Tibial nerve (tissue), 4 donors: ENCODE measurements around the gene SMAD2. TPM values are rescaled to one million over a fixed set of nuclear protein-coding genes. Genes with fewer than 3 reads are reported as not detected.
A peak's percentile ranks its signal among the peaks of the same experiment; 100 is the strongest.

Source experiments
- DNase-seq, 2 donors: peaks; one replicate each; pipeline ENCODE4 v3.0.0-alpha.2; 2019; ENCODE audit warnings: low spot score in 2 of 2
- H3K27ac ChIP-seq, 4 donors: fragments of 200-600 bp; sonication (generic) in 3 of 4; one replicate each; pipeline ENCODE4 v1.5.1; 2017 to 2019; ENCODE audit warnings: mild to moderate bottlenecking in 1 of 4
- H3K27me3 ChIP-seq, 2 donors: fragments of 200-600 bp; sonication (generic) in 1 of 2; one replicate each; pipeline versions ENCODE4 v1.5.1 to v1.6.0; 2017 to 2019
- H3K36me3 ChIP-seq, 3 donors: fragments of 200-600 bp; sonication (generic); one replicate each; pipeline ENCODE4 v1.5.1; 2018 to 2019
- H3K4me1 ChIP-seq, 4 donors: fragments of 200-600 bp; sonication (generic) in 3 of 4; one replicate each; pipeline ENCODE4 v1.5.1; 2017 to 2019
- H3K4me3 ChIP-seq, 4 donors: fragments of 200-600 bp; sonication (generic) in 3 of 4; one replicate each; pipeline ENCODE4 v1.5.1; 2017 to 2019; ENCODE audit warnings: mild to moderate bottlenecking in 1 of 4, moderate library complexity in 1 of 4
- H3K9me3 ChIP-seq, 4 donors: fragments of 200-600 bp; sonication (generic) in 3 of 4; one replicate each; pipeline ENCODE4 v1.5.1; 2017 to 2019
- CTCF ChIP-seq, 5 experiments: fragments of 200-600 bp in 3 of 5; fragments of 450-650 bp in 2 of 5; sonication (generic) in 3 of 5; IDR thresholded peaks; one replicate each; pipeline ENCODE4 v1.5.1; 2016 to 2019; ENCODE audit warnings: antibody characterized with exemption in 5 of 5, mild to moderate bottlenecking in 3 of 5, moderate library complexity in 2 of 5
- EP300 ChIP-seq, 2 donors: sonication (generic); formaldehyde crosslinking; IDR thresholded peaks; one replicate each; pipeline ENCODE4 v1.6.1; 2017; ENCODE audit warnings: antibody characterized with exemption in 2 of 2, mild to moderate bottlenecking in 1 of 2
- POLR2A ChIP-seq, 2 donors: fragments of 450-650 bp; IDR thresholded peaks; one replicate each; pipeline ENCODE4 v1.6.1; 2017; ENCODE audit warnings: antibody characterized with exemption in 2 of 2, mild to moderate bottlenecking in 2 of 2, moderate library complexity in 2 of 2
- WGBS, 2 donors: methylation state at CpG; one replicate each; pipeline ENCODE4 v1.1.5; 2018; 5-methylcytosine and 5-hydroxymethylcytosine counted together
- total RNA-seq, 4 donors: library from RNA; depleted of rRNA; stranded (reverse); fragments of >200 nt; gene quantifications; one replicate each; pipeline ENCODE4 v1.1.0, GENCODE V29; 2016

The SMAD2 gene
- total RNA-seq, 4 donors from 2014 or later: 34.8 to 54.5 (median 45.5) TPM

GRCh38 chr18:47912794-47913585, 17.5 kb downstream of the SMAD2 start:
- TF ChIP-seq EP300 (IDR thresholded peaks at IDR 0.05) (no peak), POLR2A (IDR thresholded peaks at IDR 0.05) (no peak), CTCF (IDR thresholded peaks at IDR 0.05) (no peak)
- WGBS, 2 donors: 55 to 58% methylated on average over 11 of the region's 11 CpGs
- peaks cover 0 to 9% (median 0%) of the 10 kb centered on the region in 3 donors for H3K36me3 ChIP-seq
- peak in 1 of 2 donors; percentile 34 for DNase-seq
- H3K9me3 ChIP-seq: no peaks in the 10 kb centered on the region
- peaks cover 0 to 68% (median 34%) of the 10 kb centered on the region in 4 donors for H3K4me1 ChIP-seq
- no peak overlapping the region for H3K4me3 ChIP-seq
- H3K27ac ChIP-seq: peak overlapping the region in 3 of 4 donors; percentile 64 to 78 (median 73)
- H3K27me3 ChIP-seq: no peaks in the 10 kb centered on the region

- no peak for DNase-seq
- TF ChIP-seq CTCF (IDR thresholded peaks at IDR 0.05) (no peak), EP300 (IDR thresholded peaks at IDR 0.05) (no peak), POLR2A (IDR thresholded peaks at IDR 0.05) (no peak)
- peaks cover 0 to 15% (median 0%) of the 10 kb centered on the region in 3 donors for H3K36me3 ChIP-seq
- 36 to 59% methylated on average over 1 of the region's 1 CpG for WGBS, 2 donors
- H3K4me3 ChIP-seq: no peak overlapping the region
- no peaks in the 10 kb centered on the region for H3K9me3 ChIP-seq
- H3K27ac ChIP-seq: peak overlapping the region in 3 of 4 donors; percentile 23 to 78 (median 73)
- no peaks in the 10 kb centered on the region for H3K27me3 ChIP-seq
- peaks cover 0 to 64% (median 32%) of the 10 kb centered on the region in 4 donors for H3K4me1 ChIP-seq
Measured at GRCh38 chr18:47912343-47912742, 18.1 kb downstream of the SMAD2 start.

GRCh38 chr18:47911877-47912276, 18.6 kb downstream of the SMAD2 start:
- Histone ChIP-seq H3K27ac (peak overlapping the region in 3 of 4 donors; percentile 23 to 78 (median 73)), H3K36me3 (peaks cover 0 to 20% (median 0%) of the 10 kb centered on the region in 3 donors), H3K4me1 (peaks cover 0 to 61% (median 31%) of the 10 kb centered on the region in 4 donors), H3K4me3 (no peak overlapping the region), H3K27me3 (no peaks in the 10 kb centered on the region), H3K9me3 (no peaks in the 10 kb centered on the region)
- WGBS, 2 donors: 50 to 54% methylated on average over 4 of the region's 4 CpGs
- no peak for DNase-seq
- TF ChIP-seq CTCF (IDR thresholded peaks at IDR 0.05) (no peak), EP300 (IDR thresholded peaks at IDR 0.05) (no peak), POLR2A (IDR thresholded peaks at IDR 0.05) (no peak)

- no peak for TF ChIP-seq POLR2A (IDR thresholded peaks at IDR 0.05)
- peaks cover 0 to 29% (median 0%) of the 10 kb centered on the region in 3 donors for H3K36me3 ChIP-seq
- peaks cover 0 to 9% (median 0%) of the 10 kb centered on the region in 4 donors for H3K9me3 ChIP-seq
- no peaks in the 10 kb centered on the region for H3K27me3 ChIP-seq
- DNase-seq: no peak
- 65 to 68% methylated on average over 4 of the region's 4 CpGs for WGBS, 2 donors
- H3K4me1 ChIP-seq: peaks cover 0 to 37% (median 25%) of the 10 kb centered on the region in 4 donors
- no peak overlapping the region for H3K27ac ChIP-seq
- H3K4me3 ChIP-seq: no peak overlapping the region
Measured at GRCh38 chr18:47909484-47909883, 21.0 kb downstream of the SMAD2 start.

GRCh38 chr18:47908592-47908991, 21.9 kb downstream of the SMAD2 start:
- H3K9me3 ChIP-seq: peaks cover 0 to 18% (median 0%) of the 10 kb centered on the region in 4 donors
- H3K27me3 ChIP-seq: no peaks in the 10 kb centered on the region
- no peak overlapping the region for H3K4me3 ChIP-seq
- peaks cover 0 to 28% (median 17%) of the 10 kb centered on the region in 4 donors for H3K4me1 ChIP-seq
- 92 to 94% methylated on average over 6 of the region's 6 CpGs for WGBS, 2 donors
- no peak for TF ChIP-seq EP300 (IDR thresholded peaks at IDR 0.05)
- no peak for TF ChIP-seq CTCF (IDR thresholded peaks at IDR 0.05)
- TF ChIP-seq POLR2A (IDR thresholded peaks at IDR 0.05): no peak
- peaks cover 0 to 29% (median 0%) of the 10 kb centered on the region in 3 donors for H3K36me3 ChIP-seq
- no peak overlapping the region for H3K27ac ChIP-seq
- DNase-seq: no peak
